GM18868 (cell line): Measurements from ENCODE around the gene CCDC77.

Experiments
- ATAC-seq: cut with Tn5 transposase; IDR thresholded peaks from one replicate; pipeline ENCODE4 v1.9.1; 2021; ENCODE audit warnings: mild to moderate bottlenecking, moderate library complexity; ENCODE audit not compliant: unreplicated experiment

CCDC77 gene

DNA sequence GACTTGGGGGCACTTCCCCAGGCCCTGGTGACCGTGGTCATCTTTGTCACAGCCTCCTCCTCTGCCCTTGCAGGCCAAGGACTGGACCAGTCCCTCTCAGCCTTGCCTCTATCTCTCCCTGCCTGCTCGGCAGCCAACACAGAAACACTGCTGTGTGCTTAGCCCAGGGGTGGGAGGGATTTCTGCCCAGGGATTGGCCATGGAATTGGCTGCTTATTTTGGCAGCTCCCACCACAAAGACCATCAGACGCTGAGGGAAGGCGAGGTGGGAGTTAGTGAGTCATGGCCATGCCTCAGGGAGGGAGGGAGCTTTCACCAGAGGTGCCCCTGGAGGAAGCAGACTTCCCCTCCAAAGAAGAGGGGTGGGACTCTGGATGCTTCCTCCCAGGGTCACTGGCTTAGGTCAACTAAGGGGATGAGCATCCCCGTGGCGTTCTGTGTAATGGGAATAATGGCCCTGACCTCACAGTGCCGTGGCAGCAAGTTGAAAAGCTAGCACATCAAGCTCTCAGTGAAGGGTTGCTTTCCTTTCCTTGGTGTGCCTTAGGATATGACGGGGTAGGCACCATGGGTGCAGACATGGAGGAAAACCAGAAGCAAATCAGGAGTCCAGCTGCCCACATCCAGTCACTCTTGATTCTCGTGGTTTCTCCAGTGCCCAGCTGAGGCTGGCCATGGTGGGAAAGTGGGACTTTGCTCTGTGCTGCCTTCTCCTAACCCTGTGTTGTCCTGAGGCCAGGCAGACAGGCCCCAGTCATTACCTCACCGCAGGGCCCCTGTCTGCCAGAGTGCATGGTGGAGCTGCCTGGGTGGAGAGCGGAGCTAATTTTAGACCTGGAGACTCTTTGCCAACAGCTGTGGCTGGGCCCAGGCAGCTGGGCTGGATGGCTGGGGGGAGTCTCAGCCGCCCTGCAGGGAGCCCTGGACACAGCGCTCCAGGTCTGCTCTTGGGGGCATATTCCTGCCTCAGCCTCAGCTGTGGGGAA, 79.7 kb downstream of the CCDC77 start:
- ATAC-seq: no peak

GRCh38 chr12:482061-482460, 80.6 kb downstream of the CCDC77 start:
- ATAC-seq: no peak

GRCh38 chr12:484096-484495, 82.7 kb downstream of the CCDC77 start:
- no peak for ATAC-seq

DNA sequence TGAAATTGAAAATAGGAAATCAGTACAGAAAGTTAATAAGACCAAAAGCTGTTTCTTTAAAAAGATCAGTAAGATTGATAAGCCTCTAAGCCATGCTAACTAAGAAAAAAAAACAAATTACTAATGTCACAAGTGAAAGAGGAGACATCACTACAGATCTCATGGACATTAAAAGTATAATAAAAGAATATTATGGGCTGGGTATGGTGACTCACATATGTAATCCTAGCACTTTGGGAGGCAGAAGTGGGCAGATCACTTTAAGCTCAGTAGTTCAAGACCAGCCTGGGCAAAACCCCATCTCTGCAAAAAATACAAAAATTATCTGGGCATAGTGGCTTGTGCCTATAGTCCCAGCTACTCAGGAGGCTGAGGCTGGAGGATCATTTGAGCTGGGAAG, 88.8 kb downstream of the CCDC77 start:
- no peak for ATAC-seq
